Muscle layer of colon (tissue), 2 donors: ENCODE results near the gene CYSRT1.

Experiments used
- H3K27ac ChIP-seq: one replicate; pipeline ENCODE4 v1.7.0; 2013; ENCODE audit warnings: low read depth, mild to moderate bottlenecking, low read length, moderate library complexity
- H3K27me3 ChIP-seq, 2 donors: one replicate each; pipeline ENCODE4 v1.7.0; 2013; ENCODE audit warnings: low read length in 2 of 2, mild to moderate bottlenecking in 2 of 2; ENCODE audit not compliant: insufficient read depth in 2 of 2, control insufficient read depth in 1 of 2
- H3K36me3 ChIP-seq: one replicate; pipeline ENCODE4 v1.7.0; 2013; ENCODE audit warnings: mild to moderate bottlenecking, low read length; ENCODE audit not compliant: insufficient read depth
- H3K4me1 ChIP-seq: one replicate; pipeline ENCODE4 v1.7.0; 2013; ENCODE audit warnings: mild to moderate bottlenecking, low read length; ENCODE audit not compliant: insufficient read depth
- H3K4me3 ChIP-seq, 2 donors: one replicate each; pipeline ENCODE4 v1.7.0; 2013; ENCODE audit warnings: low read length in 2 of 2, low read depth in 1 of 2, mild to moderate bottlenecking in 1 of 2, moderate library complexity in 1 of 2
- H3K9ac ChIP-seq: one replicate; pipeline ENCODE4 v1.7.0; 2013; ENCODE audit warnings: low read length
- H3K9me3 ChIP-seq: one replicate; pipeline ENCODE4 v1.7.0; 2013; ENCODE audit warnings: mild to moderate bottlenecking, low read length
- donor health status: abdominal sarcoma.
- donor health status: Adenocarcinoma of cecum.

CYSRT1 gene

DNA sequence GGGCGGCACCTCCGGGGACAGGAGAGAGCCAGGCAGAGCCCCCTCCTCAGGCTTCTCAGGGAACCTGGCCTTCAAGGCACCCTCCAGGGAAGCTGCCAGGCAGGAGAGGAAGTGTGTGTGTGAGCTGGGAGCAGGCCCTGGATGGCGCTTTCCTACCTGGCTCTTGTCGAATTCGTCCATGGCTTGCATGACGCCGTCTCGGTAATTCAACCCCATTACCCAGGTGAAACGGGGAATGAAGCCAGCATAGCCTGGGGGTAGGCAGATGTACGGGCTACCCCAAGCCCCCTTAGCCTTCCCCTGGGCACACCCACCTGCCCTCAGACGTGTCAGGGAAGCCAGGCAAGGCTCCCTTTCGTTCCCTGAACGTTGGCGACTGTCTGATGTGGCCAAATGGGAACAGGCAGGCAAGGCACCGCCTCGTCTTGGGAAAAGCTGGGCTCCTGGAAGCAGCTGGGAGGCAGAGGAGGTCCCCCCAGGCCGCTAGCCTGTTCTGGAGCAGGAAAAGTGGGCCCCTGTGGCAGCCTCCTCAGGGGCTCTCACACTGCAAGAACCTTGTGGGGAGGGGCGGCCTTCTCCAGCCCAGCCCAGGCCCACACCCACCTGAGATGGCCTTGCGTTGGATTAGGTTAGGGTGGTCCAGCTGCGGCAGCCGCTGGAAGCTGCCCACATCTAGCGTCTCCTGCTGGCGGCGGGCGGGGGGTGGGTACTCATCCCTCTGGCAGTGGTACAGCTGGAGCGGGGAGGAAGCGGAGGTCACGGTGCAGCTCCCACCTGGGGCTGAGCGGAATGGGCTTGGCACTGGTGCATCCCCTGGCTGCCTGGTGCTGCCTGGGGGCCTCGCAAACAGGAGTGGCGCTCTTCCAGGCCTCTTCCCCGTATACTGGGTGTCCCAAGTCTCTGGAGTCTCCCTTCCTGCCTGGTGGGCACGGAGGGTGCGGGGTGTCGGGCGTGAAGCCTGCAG is 19.8 kb downstream of the CYSRT1 start:
- H3K27ac ChIP-seq, result no peak overlapping the region
- H3K9me3 ChIP-seq, result no peaks in the 10 kb centered on the region
- H3K9ac ChIP-seq, result no peak overlapping the region
- peaks cover 19% of the 10 kb centered on the region for H3K4me1 ChIP-seq
- H3K27me3 ChIP-seq, result no peaks in the 10 kb centered on the region
- H3K36me3 ChIP-seq, result peaks cover 20% of the 10 kb centered on the region
- no peak overlapping the region for H3K4me3 ChIP-seq

GRCh38 chr9:137245450-137246421 is 20.8 kb downstream of the CYSRT1 start:
- Histone ChIP-seq H3K36me3 (peaks cover 20% of the 10 kb centered on the region), H3K27ac (no peak overlapping the region), H3K9me3 (no peaks in the 10 kb centered on the region), H3K4me3 (no peak overlapping the region), H3K27me3 (peaks cover 0 to 1% of the 10 kb centered on the region in 2 donors), H3K4me1 (peaks cover 19% of the 10 kb centered on the region), H3K9ac (no peak overlapping the region)

DNA sequence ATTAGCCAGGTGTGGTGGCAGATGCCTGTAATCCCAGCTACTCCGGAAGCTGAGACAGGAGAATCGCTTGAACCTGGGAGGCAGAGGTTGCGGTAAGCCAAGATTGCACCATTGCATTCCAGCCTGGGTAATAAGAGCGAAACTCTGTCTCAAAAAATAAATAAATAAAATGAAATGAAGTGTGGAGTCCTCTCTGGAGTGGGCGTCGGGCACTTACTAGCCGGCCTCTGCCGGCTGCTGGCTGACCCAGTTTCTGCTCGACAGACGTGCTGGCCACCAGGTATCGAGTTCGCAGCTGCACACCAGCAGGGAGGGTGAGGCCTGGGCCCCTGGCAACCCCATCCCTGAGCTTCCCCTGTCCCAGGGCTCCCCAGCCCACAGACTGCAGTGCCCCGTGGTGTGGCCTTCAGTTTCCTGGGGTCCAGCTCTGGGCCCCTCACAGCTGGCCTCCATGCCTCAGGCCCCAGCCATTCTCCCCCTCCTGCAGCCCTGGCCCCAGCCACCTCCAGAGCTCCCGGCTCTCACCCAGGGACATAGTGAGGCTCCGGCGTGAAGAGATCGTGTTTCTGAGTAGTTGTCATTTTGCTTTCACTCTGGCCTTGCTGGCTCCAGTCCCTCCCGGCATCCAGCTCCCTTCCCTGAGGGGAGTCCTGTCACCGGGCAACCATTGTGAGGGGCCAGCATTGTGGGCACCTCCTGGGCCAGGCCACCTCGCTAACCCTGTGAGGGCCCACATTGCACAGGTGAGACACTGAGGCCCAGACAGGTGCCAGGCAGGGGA is 22.4 kb downstream of the CYSRT1 start:
- no peak overlapping the region for H3K27ac ChIP-seq
- peaks cover 15% of the 10 kb centered on the region for H3K4me1 ChIP-seq
- H3K36me3 ChIP-seq, result peaks cover 17% of the 10 kb centered on the region
- H3K27me3 ChIP-seq, result peaks cover 0 to 6% of the 10 kb centered on the region in 2 donors
- no peak overlapping the region for H3K4me3 ChIP-seq
- H3K9ac ChIP-seq, result no peak overlapping the region
- H3K9me3 ChIP-seq, result no peaks in the 10 kb centered on the region

GRCh38 chr9:137247916-137248175 is 22.9 kb downstream of the CYSRT1 start:
- Histone ChIP-seq H3K4me3 (no peak overlapping the region), H3K27ac (no peak overlapping the region), H3K27me3 (peaks cover 0 to 6% of the 10 kb centered on the region in 2 donors), H3K9ac (no peak overlapping the region), H3K9me3 (no peaks in the 10 kb centered on the region), H3K36me3 (peaks cover 12% of the 10 kb centered on the region), H3K4me1 (peaks cover 10% of the 10 kb centered on the region)

- Histone ChIP-seq H3K9ac (no peak overlapping the region), H3K9me3 (no peaks in the 10 kb centered on the region), H3K27me3 (peaks cover 0 to 6% of the 10 kb centered on the region in 2 donors), H3K36me3 (no peaks in the 10 kb centered on the region), H3K27ac (no peak overlapping the region), H3K4me3 (no peak overlapping the region), H3K4me1 (peaks cover 8% of the 10 kb centered on the region)
These were observed 25.6 kb downstream of the CYSRT1 start for GRCh38 chr9:137250329-137251193.

- no peak within 1 kb of the TSS for H3K27ac ChIP-seq
- peaks cover 0 to 6% of the 10 kb centered on the region in 2 donors for H3K27me3 ChIP-seq
- H3K36me3 ChIP-seq, result no peaks in the 10 kb centered on the region
- no peak within 1 kb of the TSS for H3K9ac ChIP-seq
- no peak within 1 kb of the TSS for H3K4me3 ChIP-seq
- no peaks in the 10 kb centered on the region for H3K9me3 ChIP-seq
- peaks cover 12% of the 10 kb centered on the region for H3K4me1 ChIP-seq
These were observed 26.2 kb downstream of the CYSRT1 start, which contains the start of gene STPG3 for GRCh38 chr9:137251194-137251461. STPG3 (plus strand) TSS chr9:137251286; CDS start chr9:137251287, 1 bp downstream.

DNA sequence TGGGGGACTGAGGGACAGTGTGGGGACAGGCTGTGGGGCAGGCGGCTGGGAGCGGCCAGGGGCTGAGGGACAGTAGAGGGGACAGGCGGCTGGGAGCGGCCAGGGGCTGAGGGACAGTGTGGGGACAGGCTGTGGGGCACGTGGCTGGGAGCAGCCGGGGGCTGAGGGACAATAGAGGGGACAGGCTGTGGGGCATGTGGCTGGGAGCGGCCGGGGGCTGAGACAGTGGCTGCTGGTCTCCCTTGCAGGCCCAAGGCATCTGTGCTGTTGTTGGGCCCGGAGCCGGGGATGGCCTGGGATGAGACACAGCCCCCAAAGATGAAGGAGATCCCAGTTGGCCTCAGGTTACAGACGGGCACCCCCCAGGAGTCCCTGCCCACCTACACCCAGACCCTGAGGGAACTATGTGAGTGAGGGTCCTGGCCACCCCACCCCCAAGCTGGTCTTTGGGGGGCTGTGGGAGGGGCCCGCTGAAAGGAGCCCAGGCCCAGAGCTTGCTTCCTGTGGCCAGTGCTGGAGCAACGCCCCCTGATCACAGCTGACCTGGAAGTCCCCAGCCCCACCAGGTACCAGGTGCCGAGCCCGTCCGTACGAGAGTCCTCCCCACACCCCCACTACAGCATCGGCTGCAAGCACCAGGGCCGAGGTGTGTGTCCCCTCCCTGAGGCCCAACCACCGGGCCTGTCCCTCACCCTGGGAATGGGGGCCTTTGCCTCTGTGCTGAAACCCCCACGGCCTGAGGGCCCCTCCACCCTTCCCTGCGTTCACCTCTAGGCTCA is 26.7 kb downstream of the CYSRT1 start:
- H3K4me3 ChIP-seq, result no peak overlapping the region
- no peaks in the 10 kb centered on the region for H3K9me3 ChIP-seq
- no peak overlapping the region for H3K27ac ChIP-seq
- peaks cover 17% of the 10 kb centered on the region for H3K4me1 ChIP-seq
- no peak overlapping the region for H3K9ac ChIP-seq
- no peaks in the 10 kb centered on the region for H3K36me3 ChIP-seq
- H3K27me3 ChIP-seq, result peaks cover 0 to 6% of the 10 kb centered on the region in 2 donors

DNA sequence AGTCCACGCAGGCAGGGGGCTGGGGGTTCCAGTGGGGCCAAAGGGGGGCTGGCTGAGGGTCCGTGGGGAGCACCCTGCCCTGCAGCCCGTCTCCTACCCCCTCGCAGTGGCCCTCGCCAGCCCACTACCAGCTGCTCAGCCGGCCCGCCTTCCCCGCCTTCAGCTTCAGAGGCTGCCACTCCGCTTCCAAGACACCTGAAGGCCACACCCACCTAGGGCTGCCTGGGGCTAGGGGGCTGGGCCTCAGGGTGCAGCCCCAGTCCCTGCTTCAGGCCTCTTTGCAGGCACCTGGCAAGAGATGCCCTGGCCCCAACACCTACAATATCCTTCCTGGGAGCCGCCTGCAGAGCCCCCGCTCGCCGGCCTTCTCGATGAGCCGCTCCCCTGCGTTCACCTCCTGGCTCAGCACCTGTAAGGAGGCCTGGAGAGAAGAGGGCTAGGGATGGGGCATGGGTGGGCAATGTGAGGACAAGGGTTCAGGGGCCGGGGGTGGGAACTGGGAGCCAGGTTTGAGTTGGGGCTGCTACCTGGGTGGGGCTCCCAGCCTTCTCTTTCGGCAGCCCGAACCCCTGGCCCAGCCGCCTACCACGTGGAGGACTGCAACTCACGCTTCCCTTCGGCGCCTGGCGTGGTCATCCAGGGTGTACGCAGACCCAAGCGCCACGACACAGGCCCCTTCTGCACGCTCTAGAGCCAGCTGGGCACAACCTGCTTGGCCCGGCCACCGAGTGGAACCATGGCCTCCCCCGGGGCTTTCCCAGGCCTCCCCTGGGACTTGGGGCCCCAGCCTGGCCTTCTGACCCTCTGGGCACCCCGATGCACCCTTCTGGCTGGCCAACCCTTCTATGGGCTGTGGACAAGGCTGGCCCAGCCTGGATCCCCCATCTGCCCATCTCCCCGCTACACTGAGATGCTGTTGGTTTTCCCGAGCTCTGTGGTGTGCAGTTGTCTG is 27.9 kb downstream of the CYSRT1 start:
- H3K4me3 ChIP-seq, result no peak overlapping the region
- no peaks in the 10 kb centered on the region for H3K9me3 ChIP-seq
- peaks cover 21% of the 10 kb centered on the region for H3K4me1 ChIP-seq

More for the DNA sequence above, 27.9 kb downstream of the CYSRT1 start:
- H3K27me3 ChIP-seq, result peaks cover 0 to 6% of the 10 kb centered on the region in 2 donors
- no peaks in the 10 kb centered on the region for H3K36me3 ChIP-seq
- no peak overlapping the region for H3K9ac ChIP-seq
- H3K27ac ChIP-seq, result no peak overlapping the region
